DND-41 (cell line): Measurements from ENCODE around the gene TRA2B.

Experiments used
- ATAC-seq: fragments of 200-7000 bp; cut with Tn5 transposase; 3 replicates; pipeline ENCODE4 v1.9.1; 2021; ENCODE audit warnings: low read depth; ENCODE audit not compliant: insufficient read depth
- DNase-seq: peaks from one replicate; pipeline ENCODE4 v3.0.0-alpha.2; 2020
- H2AFZ ChIP-seq: 2 replicates; pipeline ENCODE4 v1.6.0; 2012; ENCODE audit warnings: low read depth, low read length
- H3K27ac ChIP-seq: 2 replicates; pipeline ENCODE4 v1.5.1; 2012; ENCODE audit warnings: low read length, inconsistent platforms
- H3K27me3 ChIP-seq: fragments of 200-600 bp; sonication (generic); 2 replicates; pipeline ENCODE4 v1.6.0; 2012; ENCODE audit warnings: low read length, mild to moderate bottlenecking, inconsistent platforms; ENCODE audit not compliant: insufficient read depth, poor library complexity
- H3K36me3 ChIP-seq: 2 replicates; pipeline ENCODE4 v1.5.1; 2012; ENCODE audit warnings: low read length, inconsistent platforms; ENCODE audit not compliant: insufficient read depth
- H3K4me1 ChIP-seq: 2 replicates; pipeline ENCODE4 v1.5.1; 2012; ENCODE audit warnings: mild to moderate bottlenecking, low read length; ENCODE audit not compliant: insufficient read depth
- H3K4me2 ChIP-seq: 2 replicates; pipeline ENCODE4 v1.6.0; 2012; ENCODE audit warnings: mild to moderate bottlenecking, moderate library complexity, low read length, inconsistent platforms; ENCODE audit not compliant: insufficient read depth
- H3K4me3 ChIP-seq, 2 experiments: fragments of 200-600 bp in 1 of 2; shearing (Covaris generic) in 1 of 2; 2 replicates each; pipeline ENCODE4 v1.5.1; 2012 to 2016; ENCODE audit warnings: inconsistent platforms in 2 of 2, low read length in 2 of 2, mild to moderate bottlenecking in 2 of 2, low read depth in 1 of 2, moderate library complexity in 1 of 2
- H3K79me2 ChIP-seq: 2 replicates; pipeline ENCODE4 v1.6.0; 2012; ENCODE audit warnings: low read length, inconsistent platforms; ENCODE audit not compliant: insufficient read depth
- H3K9ac ChIP-seq: 2 replicates; pipeline ENCODE4 v1.6.0; 2012; ENCODE audit warnings: low read depth, mild to moderate bottlenecking, inconsistent platforms, low read length, moderate library complexity
- H3K9me3 ChIP-seq: 2 replicates; pipeline ENCODE4 v1.5.1; 2012; ENCODE audit warnings: low read length, moderate library complexity, mild to moderate bottlenecking, inconsistent platforms; ENCODE audit not compliant: insufficient read depth, severe bottlenecking
- H4K20me1 ChIP-seq: 2 replicates; pipeline ENCODE4 v1.6.0; 2012; ENCODE audit warnings: low read length; ENCODE audit not compliant: insufficient read depth
- CTCF ChIP-seq: IDR thresholded peaks from 2 replicates; pipeline ENCODE4 v1.5.1; 2012; ENCODE audit warnings: borderline replicate concordance, low read length, moderate library complexity, mild to moderate bottlenecking; ENCODE audit not compliant: poor library complexity, severe bottlenecking; ENCODE audit errors: extremely low read depth
- EZH2 ChIP-seq: IDR thresholded peaks from 3 replicates; pipeline ENCODE4 v1.6.1; 2012; ENCODE audit warnings: borderline replicate concordance, low read depth, mild to moderate bottlenecking, moderate library complexity, low read length, inconsistent platforms; ENCODE audit not compliant: severe bottlenecking

TRA2B gene

DNA sequence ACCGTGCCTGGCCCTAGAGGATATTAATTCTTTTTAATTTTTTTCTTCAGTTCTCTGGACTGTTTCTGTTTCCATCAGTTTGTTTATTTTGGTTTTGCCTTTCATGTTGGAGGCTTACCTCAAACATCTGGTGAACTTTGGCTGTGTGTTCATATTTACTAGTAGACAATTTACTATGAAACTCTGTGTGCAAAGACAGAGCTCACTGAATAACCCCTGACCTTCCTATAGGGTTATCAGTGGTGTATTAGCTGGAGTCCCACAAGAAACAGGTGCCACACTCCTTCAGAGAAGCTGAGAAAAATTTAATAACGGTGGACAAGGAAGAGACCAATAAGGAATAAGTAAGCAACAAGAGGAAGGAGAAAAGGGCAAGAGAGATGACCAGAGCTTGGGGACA is 28.8 kb upstream of the TRA2B start:
- H2AFZ ChIP-seq: no peak overlapping the region
- H3K4me1 ChIP-seq: no peaks in the 10 kb centered on the region
- no peak overlapping the region for H3K9ac ChIP-seq
- H3K36me3 ChIP-seq: no peaks in the 10 kb centered on the region
- ATAC-seq (no peak), DNase-seq (no peak)
- no peaks in the 10 kb centered on the region for H3K79me2 ChIP-seq
- no peak for TF ChIP-seq CTCF
- TF ChIP-seq EZH2: no peak
- no peak overlapping the region for H3K4me2 ChIP-seq
- H3K4me3 ChIP-seq: no peak overlapping the region
- H3K27me3 ChIP-seq: peaks cover 12% of the 10 kb centered on the region
- H3K27ac ChIP-seq: no peak overlapping the region
- H4K20me1 ChIP-seq: no peaks in the 10 kb centered on the region
- no peaks in the 10 kb centered on the region for H3K9me3 ChIP-seq

DNA sequence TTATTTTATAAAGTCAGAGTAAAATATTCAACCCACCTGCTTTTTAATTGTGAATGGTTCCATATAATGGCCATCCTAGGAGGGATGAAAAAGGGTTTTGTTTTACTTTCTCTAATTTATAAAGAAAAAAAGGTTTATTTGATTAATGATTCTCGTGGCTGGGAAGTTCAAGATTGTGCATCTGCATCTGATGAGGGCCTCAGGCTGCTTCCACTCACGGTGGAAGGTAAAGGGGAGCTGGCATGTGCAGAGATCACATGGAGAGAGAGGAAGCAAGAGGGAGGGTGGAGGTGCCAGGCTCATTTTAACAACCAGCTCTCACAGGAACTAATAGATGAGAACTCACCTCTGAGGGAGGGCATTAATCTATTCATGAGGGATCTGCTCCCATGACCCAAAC is 27.7 kb upstream of the TRA2B start:
- no peak overlapping the region for H3K9ac ChIP-seq
- no peak for TF ChIP-seq EZH2
- no peak for TF ChIP-seq CTCF
- DNase-seq (no peak), ATAC-seq (no peak)
- no peaks in the 10 kb centered on the region for H3K9me3 ChIP-seq
- no peak overlapping the region for H3K4me2 ChIP-seq
- H3K4me3 ChIP-seq: no peak overlapping the region
- no peak overlapping the region for H2AFZ ChIP-seq
- no peaks in the 10 kb centered on the region for H3K4me1 ChIP-seq
- H3K27ac ChIP-seq: no peak overlapping the region
- peaks cover 16% of the 10 kb centered on the region for H3K27me3 ChIP-seq
- no peaks in the 10 kb centered on the region for H3K79me2 ChIP-seq
- H4K20me1 ChIP-seq: no peaks in the 10 kb centered on the region
- no peaks in the 10 kb centered on the region for H3K36me3 ChIP-seq

- DNase-seq (no peak), ATAC-seq (no peak)
- TF ChIP-seq CTCF (no peak), EZH2 (no peak)
- Histone ChIP-seq H3K4me1 (no peaks in the 10 kb centered on the region; the same call in 1 of the 2 replicates), H3K27ac (no peak overlapping the region), H3K9ac (no peak overlapping the region), H3K4me3 (no peak overlapping the region), H4K20me1 (no peaks in the 10 kb centered on the region), H2AFZ (no peak overlapping the region), H3K36me3 (no peaks in the 10 kb centered on the region), H3K27me3 (peaks cover 16% of the 10 kb centered on the region), H3K9me3 (no peaks in the 10 kb centered on the region), H3K79me2 (no peaks in the 10 kb centered on the region), H3K4me2 (no peak overlapping the region)
Observed at GRCh38 chr3:185961675-185962232, 23.9 kb upstream of the TRA2B start.
